ENCODE measurements around the gene FBXO45. TPM values are rescaled to one million over a fixed set of nuclear protein-coding genes. Genes with fewer than 3 reads are reported as not detected.
"Not testable (repeated sequence)": the region's sequence is repeated elsewhere in the genome, so short reads cannot be mapped to it uniquely, and the experiment has no call there.

The FBXO45 gene
- total RNA-seq, 1 donor from 2014 or later, result 17.2 TPM

- DNase-seq, result peak; percentile 52
Measured at GRCh38 chr3:196619223-196619622, 50.8 kb downstream of the FBXO45 start.

- DNase-seq, result not testable (repeated sequence)
Measured at GRCh38 chr3:196619627-196620026, 51.2 kb downstream of the FBXO45 start.

GRCh38 chr3:196620161-196620604, 51.7 kb downstream of the FBXO45 start:
- peak; percentile 54 for DNase-seq

GRCh38 chr3:196620684-196621083, 52.2 kb downstream of the FBXO45 start:
- DNase-seq, result no peak

GRCh38 chr3:196621611-196622010, 53.2 kb downstream of the FBXO45 start:
- no peak for DNase-seq

GRCh38 chr3:196624067-196624790, 55.8 kb downstream of the FBXO45 start:
- no peak for DNase-seq

- DNase-seq, result no peak
Measured at GRCh38 chr3:196624907-196625306, 56.4 kb downstream of the FBXO45 start.

GRCh38 chr3:196625331-196625730, 56.9 kb downstream of the FBXO45 start:
- DNase-seq, result no peak

- DNase-seq, result no peak
Measured at GRCh38 chr3:196627918-196628231, 59.4 kb downstream of the FBXO45 start.

- no peak for DNase-seq
Measured at GRCh38 chr3:196629228-196629627, 60.8 kb downstream of the FBXO45 start.

- no peak for DNase-seq
Measured at GRCh38 chr3:196631682-196632045, 63.2 kb downstream of the FBXO45 start.

- peak; percentile 85 for DNase-seq
Measured at GRCh38 chr3:196632046-196632751, 63.7 kb downstream of the FBXO45 start.

- DNase-seq, result no peak
Measured at GRCh38 chr3:196633555-196634151, 65.2 kb downstream of the FBXO45 start.

GRCh38 chr3:196634224-196634623, 65.8 kb downstream of the FBXO45 start:
- DNase-seq, result no peak

- DNase-seq, result no peak
Measured at GRCh38 chr3:196634829-196635228, 66.4 kb downstream of the FBXO45 start.

- no peak for DNase-seq
Measured at GRCh38 chr3:196636369-196637349, 68.2 kb downstream of the FBXO45 start.

- not testable (repeated sequence) for DNase-seq
Measured at GRCh38 chr3:196637941-196638340, 69.5 kb downstream of the FBXO45 start.

Other genes starting within 250 kb of the FBXO45 start
- not detected in 2 replicates for gene TM4SF19, start 230.3 kb upstream of the FBXO45 start, total RNA-seq
- gene UBXN7, start 136.2 kb upstream of the FBXO45 start, total RNA-seq, result 18.0 and 27.5 TPM in 2 replicates
- gene RNF168, start 64.9 kb upstream of the FBXO45 start, total RNA-seq, result 23.5 TPM in 2 replicates
- not detected in 2 replicates for gene SMCO1, start 53.3 kb upstream of the FBXO45 start, total RNA-seq
- 7.8 and 8.3 TPM in 2 replicates for gene WDR53, start 106 bp upstream of the FBXO45 start, total RNA-seq
- 13.4 and 16.8 TPM in 2 replicates for gene NRROS, start 71.0 kb downstream of the FBXO45 start, total RNA-seq
- 6.8 and 9.0 TPM in 2 replicates for gene CEP19, start 143.6 kb downstream of the FBXO45 start, total RNA-seq
- 34.4 and 44.0 TPM in 2 replicates for gene PIGX, start 143.7 kb downstream of the FBXO45 start, total RNA-seq
- gene PAK2, start 171.2 kb downstream of the FBXO45 start, total RNA-seq, result 81.5 and 186 TPM in 2 replicates